Tongue (tissue), 2 donors: ENCODE data around the gene MARCHF3. TPM values are rescaled to one million over a fixed set of nuclear protein-coding genes. Genes with fewer than 3 reads are reported as not detected.
"Not testable (repeated sequence)": the region's sequence is repeated elsewhere in the genome, so short reads cannot be mapped to it uniquely, and the experiment has no call there.

Source experiments
- DNase-seq: peaks from one replicate; pipeline ENCODE4 v3.0.0-alpha.2; 2015
- total RNA-seq: library from RNA; depleted of rRNA; stranded (reverse); fragments of >200 nt; gene quantifications from one replicate; pipeline ENCODE4 v1.2.3, GENCODE V29; 2014

The MARCHF3 gene
- total RNA-seq, 1 donor from 2014 or later, result 5.1 TPM

GRCh38 chr5:126847456-126847820 is 182.9 kb downstream of the MARCHF3 start:
- DNase-seq, result peak; percentile 47

- DNase-seq, result no peak
Observed at GRCh38 chr5:126846744-126847455, 183.5 kb downstream of the MARCHF3 start.

GRCh38 chr5:126846344-126846743 is 184.0 kb downstream of the MARCHF3 start:
- no peak for DNase-seq

- peak; percentile 36 for DNase-seq
Observed at GRCh38 chr5:126845470-126846070, 184.8 kb downstream of the MARCHF3 start.

- DNase-seq, result not testable (repeated sequence)
Observed at GRCh38 chr5:126843375-126843774, 187.0 kb downstream of the MARCHF3 start.

GRCh38 chr5:126839407-126839806 is 191.0 kb downstream of the MARCHF3 start:
- DNase-seq, result not testable (repeated sequence)

- peak; percentile 45 for DNase-seq
Observed at GRCh38 chr5:126837906-126838539, 192.3 kb downstream of the MARCHF3 start.

GRCh38 chr5:126837242-126837641 is 193.1 kb downstream of the MARCHF3 start:
- DNase-seq, result no peak

- DNase-seq, result no peak
Observed at GRCh38 chr5:126836778-126837177, 193.6 kb downstream of the MARCHF3 start.

- DNase-seq, result no peak
Observed at GRCh38 chr5:126831156-126831555, 199.2 kb downstream of the MARCHF3 start.

- DNase-seq, result no peak
Observed at GRCh38 chr5:126830061-126830460, 200.3 kb downstream of the MARCHF3 start.

- no peak for DNase-seq
Observed at GRCh38 chr5:126829098-126829497, 201.3 kb downstream of the MARCHF3 start.

GRCh38 chr5:126826619-126827215 is 203.6 kb downstream of the MARCHF3 start:
- DNase-seq, result no peak

GRCh38 chr5:126819253-126819652 is 211.1 kb downstream of the MARCHF3 start:
- no peak for DNase-seq

GRCh38 chr5:126818736-126819135 is 211.6 kb downstream of the MARCHF3 start:
- peak; percentile 38 for DNase-seq

Other genes starting within 250 kb of the MARCHF3 start
- 3.4 TPM for gene C5orf63, start 42.9 kb upstream of the MARCHF3 start, total RNA-seq